ENCODE results near the gene QSOX2.
"Not testable (repeated sequence)": the region's sequence is repeated elsewhere in the genome, so short reads cannot be mapped to it uniquely, and the experiment has no call there.

The QSOX2 gene

GRCh38 chr9:136250676-136251075 is 5.1 kb upstream of the QSOX2 start:
- DNase-seq, result no peak

GRCh38 chr9:136249877-136250559 is 4.4 kb upstream of the QSOX2 start:
- DNase-seq, result no peak

GRCh38 chr9:136248951-136249876 is 3.6 kb upstream of the QSOX2 start:
- no peak for DNase-seq

- DNase-seq, result no peak
Observed at GRCh38 chr9:136247947-136248637, 2.5 kb upstream of the QSOX2 start.

GRCh38 chr9:136247551-136247916 is 1.9 kb upstream of the QSOX2 start:
- DNase-seq, result no peak

GRCh38 chr9:136246849-136247550 is 1.4 kb upstream of the QSOX2 start:
- no peak for DNase-seq

- no peak for DNase-seq
Observed at GRCh38 chr9:136244969-136245218, 718 bp downstream of the QSOX2 start.

GRCh38 chr9:136244122-136244968 is 1.3 kb downstream of the QSOX2 start:
- DNase-seq, result peak; percentile 61

GRCh38 chr9:136243631-136244030 is 2.0 kb downstream of the QSOX2 start:
- no peak for DNase-seq

GRCh38 chr9:136242918-136243525 is 2.6 kb downstream of the QSOX2 start:
- no peak for DNase-seq

- no peak for DNase-seq
Observed at GRCh38 chr9:136242248-136242647, 3.4 kb downstream of the QSOX2 start.

- DNase-seq, result no peak
Observed at GRCh38 chr9:136241542-136241941, 4.1 kb downstream of the QSOX2 start.

- DNase-seq, result no peak
Observed at GRCh38 chr9:136240941-136241340, 4.7 kb downstream of the QSOX2 start.

- peak; percentile 59 for DNase-seq
Observed at GRCh38 chr9:136239983-136240330, 5.7 kb downstream of the QSOX2 start.

GRCh38 chr9:136239135-136239982 is 6.3 kb downstream of the QSOX2 start:
- no peak for DNase-seq

- DNase-seq, result no peak
Observed at GRCh38 chr9:136238342-136238732, 7.3 kb downstream of the QSOX2 start.

GRCh38 chr9:136237486-136238341 is 7.9 kb downstream of the QSOX2 start:
- no peak for DNase-seq

GRCh38 chr9:136236471-136237410 is 8.9 kb downstream of the QSOX2 start:
- DNase-seq, result not testable (repeated sequence)
